ENCODE results near the gene VWA8.
"Not testable (repeated sequence)": the region's sequence is repeated elsewhere in the genome, so short reads cannot be mapped to it uniquely, and the experiment has no call there.

VWA8 gene

DNA sequence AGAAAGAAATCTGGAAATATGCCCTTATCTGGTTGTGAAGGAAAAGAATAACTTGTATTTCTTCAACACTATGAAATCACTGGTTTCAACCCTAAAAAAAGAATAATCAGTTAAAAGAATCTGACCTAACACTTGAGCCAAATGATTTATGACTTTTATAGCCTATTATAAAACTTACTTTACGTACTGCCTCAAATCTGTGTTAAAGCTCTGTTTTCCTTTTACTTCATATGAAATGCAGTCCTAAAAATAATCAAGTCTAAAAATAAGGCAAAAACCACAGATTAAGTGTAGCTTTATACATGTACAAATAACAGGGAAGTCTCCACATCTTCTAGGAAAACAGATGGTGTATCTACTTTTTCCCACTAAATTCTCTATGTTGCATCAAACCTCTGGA, 101.3 kb downstream of the VWA8 start:
- DNase-seq (ENCODE audit: low read depth in 3 of 3, low spot score in 1 of 3), result no peak

DNA sequence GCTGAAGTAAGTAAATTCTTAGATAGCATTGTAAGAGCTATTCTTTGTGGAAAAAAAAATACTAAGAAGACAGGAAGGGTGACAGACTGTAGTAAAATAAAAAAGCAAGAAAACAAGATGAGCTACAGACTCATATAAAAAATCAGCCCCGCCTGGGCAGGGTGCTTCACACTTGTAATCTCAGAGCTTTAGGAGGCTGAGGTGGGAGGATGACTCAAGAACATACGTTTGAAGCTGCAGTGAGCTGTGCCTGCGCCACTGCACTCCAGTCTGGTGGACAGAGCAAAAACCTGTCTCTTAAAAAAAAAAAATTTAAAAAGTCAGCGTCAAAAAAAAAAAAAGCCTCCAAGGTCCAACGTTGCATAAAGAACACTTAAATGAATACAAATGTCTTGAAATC, 102.1 kb downstream of the VWA8 start:
- DNase-seq (ENCODE audit: low read depth in 3 of 3, low spot score in 1 of 3), result no peak

DNA sequence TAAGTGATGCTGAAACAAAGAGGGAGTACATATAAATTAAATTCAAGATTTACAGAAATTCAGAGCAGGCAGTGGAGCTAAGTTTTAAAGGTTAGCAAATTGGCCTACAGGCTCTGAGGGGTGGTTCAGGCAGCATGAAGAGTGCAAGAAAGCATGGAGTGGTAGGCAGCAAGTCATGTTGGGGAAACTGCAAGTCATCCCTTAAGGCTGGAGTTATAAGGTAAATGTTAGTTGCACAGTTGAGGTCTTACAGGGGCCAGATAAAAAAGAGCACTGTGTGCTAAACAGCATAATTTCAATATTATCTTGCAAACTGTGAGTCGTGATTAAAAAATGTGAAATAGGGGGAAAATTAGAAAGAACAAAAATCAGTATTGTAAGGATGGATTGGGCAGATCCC, 106.2 kb downstream of the VWA8 start:
- no peak for DNase-seq (ENCODE audit: low read depth in 3 of 3, low spot score in 1 of 3)

DNA sequence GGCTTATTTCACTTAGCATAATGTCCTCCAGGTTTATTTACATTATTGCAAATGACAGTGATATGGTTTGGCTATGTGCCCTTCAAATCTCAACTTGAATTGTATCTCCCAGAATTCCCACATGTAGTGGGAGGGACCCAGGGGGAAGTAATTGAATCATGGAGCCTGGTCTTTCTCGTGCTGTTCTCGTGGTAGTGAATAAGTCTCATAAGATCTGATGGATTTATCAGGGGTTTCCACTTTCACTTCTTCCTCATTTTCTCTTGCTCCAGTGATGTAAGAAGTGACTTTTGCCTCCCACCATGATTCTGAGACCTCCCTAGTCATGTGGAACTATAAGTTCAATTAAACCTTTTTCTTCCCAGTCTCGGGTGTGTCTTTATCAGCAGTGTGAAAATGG, 109.6 kb downstream of the VWA8 start:
- DNase-seq (ENCODE audit: low read depth in 3 of 3, low spot score in 1 of 3), result no peak

GRCh38 chr13:41848435-41849255, 112.3 kb downstream of the VWA8 start:
- DNase-seq (ENCODE audit: low read depth in 3 of 3, low spot score in 1 of 3), result no peak

GRCh38 chr13:41847216-41847615, 113.7 kb downstream of the VWA8 start:
- DNase-seq (ENCODE audit: low read depth in 3 of 3, low spot score in 1 of 3), result no peak

GRCh38 chr13:41842036-41842620, 118.8 kb downstream of the VWA8 start:
- no peak for DNase-seq (ENCODE audit: low read depth in 3 of 3, low spot score in 1 of 3)

GRCh38 chr13:41837629-41838028, 123.3 kb downstream of the VWA8 start:
- DNase-seq (ENCODE audit: low read depth in 3 of 3, low spot score in 1 of 3), result no peak

DNA sequence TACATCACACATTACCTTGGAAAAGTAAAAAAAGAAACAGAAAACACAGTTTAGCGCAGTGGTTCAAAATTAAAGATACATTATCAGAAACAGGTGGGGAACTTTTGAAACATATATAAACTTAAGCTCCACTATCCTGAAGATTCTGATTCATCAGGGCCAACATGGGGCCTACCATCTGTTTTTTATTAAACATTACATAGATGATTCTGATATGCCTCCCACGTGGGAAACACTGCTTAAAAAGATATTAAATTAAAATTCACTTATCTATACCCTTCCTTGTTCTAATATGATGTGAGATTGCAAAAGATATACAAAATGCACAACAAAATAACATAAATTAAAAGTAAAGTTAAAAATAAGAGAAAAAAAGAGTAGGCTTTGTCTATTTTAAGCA, 125.0 kb downstream of the VWA8 start:
- no peak for DNase-seq (ENCODE audit: low read depth in 3 of 3, low spot score in 1 of 3)

DNA sequence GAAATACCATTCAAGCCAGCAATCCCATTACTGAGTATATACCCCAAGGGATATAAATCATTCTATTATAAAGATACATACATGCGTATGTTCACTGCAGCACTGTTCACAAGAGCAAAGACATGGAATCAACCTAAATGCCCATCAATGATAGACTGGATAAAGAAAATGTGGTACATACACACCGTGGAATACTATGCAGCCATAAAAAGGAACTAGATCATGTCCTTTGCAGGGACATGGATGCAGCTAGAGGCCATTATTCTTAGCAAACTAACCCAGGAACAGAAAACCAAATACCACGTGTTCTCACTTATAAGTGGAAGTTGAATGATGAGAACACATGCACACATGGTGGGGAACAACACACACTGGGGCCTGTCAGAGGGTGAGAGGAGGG, 126.2 kb downstream of the VWA8 start:
- DNase-seq (ENCODE audit: low read depth in 3 of 3, low spot score in 1 of 3), result not testable (repeated sequence)

GRCh38 chr13:41833831-41834230, 127.1 kb downstream of the VWA8 start:
- no peak for DNase-seq (ENCODE audit: low read depth in 3 of 3, low spot score in 1 of 3)

DNA sequence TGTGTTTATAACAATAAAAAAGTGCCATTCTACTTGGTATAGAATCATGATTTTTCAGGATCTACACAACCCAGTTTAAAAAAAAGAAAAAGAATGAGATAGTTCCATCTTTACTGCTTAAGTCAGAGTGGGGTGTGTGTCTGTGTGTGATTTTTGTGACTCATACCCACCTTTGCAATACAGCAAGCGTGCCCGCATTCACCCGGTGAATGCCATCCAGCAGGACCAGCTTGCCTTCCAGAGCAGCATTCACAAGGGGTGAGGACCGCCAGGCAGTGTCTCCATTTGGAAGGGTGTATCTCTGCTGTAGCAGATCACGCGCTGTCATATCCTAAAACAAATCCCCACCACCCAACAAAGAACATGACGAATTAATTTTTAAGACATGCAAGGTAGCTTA, 127.7 kb downstream of the VWA8 start:
- DNase-seq (ENCODE audit: low read depth in 3 of 3, low spot score in 1 of 3), result no peak

GRCh38 chr13:41827507-41828213, 133.2 kb downstream of the VWA8 start:
- DNase-seq (ENCODE audit: low read depth in 3 of 3, low spot score in 1 of 3), result no peak

GRCh38 chr13:41825691-41826090, 135.2 kb downstream of the VWA8 start:
- no peak for DNase-seq (ENCODE audit: low read depth in 3 of 3, low spot score in 1 of 3)

GRCh38 chr13:41823476-41823875, 137.4 kb downstream of the VWA8 start:
- DNase-seq (ENCODE audit: low read depth in 3 of 3, low spot score in 1 of 3), result no peak

DNA sequence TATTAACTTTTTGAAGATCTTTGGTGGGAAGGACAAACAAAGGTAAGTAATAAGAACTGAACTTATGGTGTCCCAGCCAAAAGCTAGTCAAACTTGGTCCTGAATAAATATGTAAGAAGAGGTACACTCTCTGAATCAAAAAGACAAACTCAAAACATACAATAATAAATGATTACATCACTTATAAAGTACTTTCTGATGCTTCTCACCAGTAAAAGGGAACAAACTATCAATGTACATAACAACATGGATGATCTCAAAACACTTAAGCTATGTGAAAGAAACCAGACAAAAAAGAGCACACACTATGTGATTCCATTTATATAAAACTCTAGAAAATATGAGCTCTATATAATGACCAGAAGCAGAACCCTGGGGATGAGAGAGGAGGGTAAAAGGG, 138.3 kb downstream of the VWA8 start:
- no peak for DNase-seq (ENCODE audit: low read depth in 3 of 3, low spot score in 1 of 3)

GRCh38 chr13:41821238-41821594, 139.7 kb downstream of the VWA8 start:
- DNase-seq (ENCODE audit: low read depth in 3 of 3, low spot score in 1 of 3), result no peak

- no peak for DNase-seq (ENCODE audit: low read depth in 3 of 3, low spot score in 1 of 3)
Observed at GRCh38 chr13:41820581-41821237, 140.2 kb downstream of the VWA8 start.

GRCh38 chr13:41816057-41816456, 144.9 kb downstream of the VWA8 start:
- DNase-seq (ENCODE audit: low read depth in 3 of 3, low spot score in 1 of 3), result no peak

GRCh38 chr13:41813426-41813825, 147.5 kb downstream of the VWA8 start:
- DNase-seq (ENCODE audit: low read depth in 3 of 3, low spot score in 1 of 3), result no peak

DNA sequence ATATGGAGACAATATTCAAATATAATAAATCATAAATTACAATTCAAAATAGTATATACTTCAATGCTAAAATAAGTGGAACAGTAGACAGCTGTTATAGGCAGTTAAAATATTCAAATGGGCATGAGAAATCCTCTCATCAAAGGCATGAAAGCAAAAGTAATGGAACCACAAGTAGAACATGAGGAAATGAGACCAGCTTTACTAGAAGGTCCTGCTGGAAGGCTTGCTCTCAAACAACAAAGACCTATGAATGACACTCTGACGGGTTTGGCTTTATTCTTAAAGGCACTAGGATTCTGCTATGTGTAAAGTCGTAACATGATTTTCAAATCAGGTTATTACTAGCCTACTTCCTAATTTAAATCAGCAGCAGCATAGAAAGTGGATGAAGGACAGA, 148.1 kb downstream of the VWA8 start:
- no peak for DNase-seq (ENCODE audit: low read depth in 3 of 3, low spot score in 1 of 3)

DNA sequence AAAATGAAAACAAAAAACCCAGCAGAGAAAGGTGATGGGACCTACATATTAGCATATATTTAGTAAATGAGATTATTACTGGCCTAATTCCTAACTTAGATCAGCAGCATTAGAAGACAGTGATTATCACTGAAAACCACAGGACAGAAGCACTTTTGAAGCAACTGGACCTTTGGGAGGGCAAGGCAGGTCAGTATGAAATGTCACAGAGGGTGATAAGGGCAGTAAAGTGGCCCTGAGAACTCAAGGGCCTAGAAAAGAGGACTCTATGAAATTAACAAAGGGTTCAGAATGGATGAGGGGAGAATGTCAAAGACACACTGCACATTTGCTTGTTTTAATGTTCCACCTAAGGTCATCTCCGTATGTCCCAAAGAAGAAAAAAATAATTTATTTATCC, 148.7 kb downstream of the VWA8 start:
- no peak for DNase-seq (ENCODE audit: low read depth in 3 of 3, low spot score in 1 of 3)
